PC-3 (cell line): ENCODE data around the gene GZMA. TPM values are rescaled to one million over a fixed set of nuclear protein-coding genes. Genes with fewer than 3 reads are reported as not detected.
A peak's percentile ranks its signal among the peaks of the same experiment; 100 is the strongest.

ENCODE experiments used
- ATAC-seq: fragments of 200-7000 bp; cut with Tn5 transposase; 2 replicates; pipeline ENCODE4 v1.9.1; 2020; ENCODE audit warnings: mild to moderate bottlenecking, moderate library complexity
- Bru-seq: library from RNA; stranded (reverse); fragments of 400-500 nt; gene quantifications from one replicate; lab custom pipeline; 2021; lab: Mats Ljungman, UMichigan
- BruChase-seq, 2 experiments: library from RNA; stranded (reverse); fragments of 400-500 nt; gene quantifications; one replicate each; lab custom pipeline; 2021; lab: Mats Ljungman, UMichigan
- BruUV-seq: library from RNA; stranded (reverse); fragments of 400-500 nt; replicated peaks from 2 replicates; lab custom pipeline; 2021; lab: Mats Ljungman, UMichigan
- CTCF ChIA-PET: fragments of 300-600 bp; sonication (Branson Sonifier 250); formaldehyde crosslinking; loops from one replicate; lab custom pipeline; 2022; ENCODE audit warnings: antibody characterized with exemption; lab: Charles Lee
- POLR2A ChIA-PET: fragments of 300-600 bp; sonication (Branson Sonifier 250); formaldehyde crosslinking; loops from one replicate; lab custom pipeline; 2022; ENCODE audit warnings: antibody characterized with exemption; ENCODE audit not compliant: unreplicated experiment; lab: Charles Lee
- DNase-seq: peaks from one replicate; pipeline ENCODE4 v3.0.0-alpha.2; 2015
- H2AFZ ChIP-seq: fragments of 300-600 bp; sonication (generic); 2 replicates; pipeline ENCODE4 v1.6.0; 2016; ENCODE audit warnings: antibody characterized with exemption, low read length
- H3F3A ChIP-seq: fragments of 300-600 bp; sonication (generic); one replicate; pipeline ENCODE4 v1.6.0; 2017; ENCODE audit warnings: antibody characterized with exemption, low read length, control low read depth, mild to moderate bottlenecking; ENCODE audit not compliant: unreplicated experiment
- H3K27ac ChIP-seq: fragments of 300-600 bp; sonication (generic); 2 replicates; pipeline ENCODE4 v1.5.1; 2016; ENCODE audit warnings: mild to moderate bottlenecking, low read length
- H3K27me3 ChIP-seq: fragments of 300-600 bp; sonication (generic); 2 replicates; pipeline ENCODE4 v1.6.1; 2016; ENCODE audit warnings: low read length, mixed read lengths
- H3K36me3 ChIP-seq: fragments of 300-600 bp; sonication (generic); 2 replicates; pipeline ENCODE4 v1.6.1; 2016; ENCODE audit warnings: low read depth, mixed run types, low read length, mixed read lengths
- H3K4me1 ChIP-seq: fragments of 300-600 bp; sonication (generic); 2 replicates; pipeline ENCODE4 v1.5.1; 2016; ENCODE audit warnings: low read length; ENCODE audit not compliant: insufficient read depth
- H3K4me2 ChIP-seq: fragments of 300-600 bp; sonication (generic); 2 replicates; pipeline ENCODE4 v1.6.0; 2016; ENCODE audit warnings: low read length
- H3K4me3 ChIP-seq: fragments of 300-600 bp; sonication (generic); 2 replicates; pipeline ENCODE4 v1.5.1; 2016; ENCODE audit warnings: mild to moderate bottlenecking, low read length, mixed read lengths
- H3K79me2 ChIP-seq: fragments of 300-600 bp; sonication (generic); 2 replicates; pipeline ENCODE4 v1.6.1; 2017; ENCODE audit warnings: low read length, mixed read lengths
- H3K9ac ChIP-seq: fragments of 300-600 bp; sonication (generic); 2 replicates; pipeline ENCODE4 v1.6.0; 2016; ENCODE audit warnings: mild to moderate bottlenecking, low read length
- H3K9me2 ChIP-seq: fragments of 300-600 bp; sonication (generic); replicated peaks from 2 replicates; pipeline ENCODE4 v1.6.1; 2016; ENCODE audit warnings: mixed run types, low read length, mixed read lengths
- H3K9me3 ChIP-seq: fragments of 300-600 bp; sonication (generic); 2 replicates; pipeline ENCODE4 v1.6.1; 2016; ENCODE audit warnings: low read length, mixed read lengths
- H4K20me1 ChIP-seq: fragments of 300-600 bp; sonication (generic); 2 replicates; pipeline ENCODE4 v1.6.1; 2016; ENCODE audit warnings: low read length, mixed read lengths
- CTCF ChIP-seq: fragments of 300-600 bp; sonication (generic); conservative IDR thresholded peaks from 2 replicates; pipeline ENCODE4 v1.5.1; 2017; ENCODE audit warnings: antibody characterized with exemption, low read depth, mild to moderate bottlenecking, low read length
- EZH2 ChIP-seq: fragments of 300-600 bp; sonication (generic); IDR thresholded peaks from one replicate; pipeline ENCODE4 v1.6.1; 2017; ENCODE audit warnings: antibody characterized with exemption, mild to moderate bottlenecking, low read length; ENCODE audit not compliant: unreplicated experiment
- EZH2phosphoT487 ChIP-seq: fragments of 300-600 bp; sonication (generic); IDR thresholded peaks from 2 replicates; pipeline ENCODE4 v1.6.1; 2018; ENCODE audit warnings: mild to moderate bottlenecking, antibody characterized with exemption, low read length, borderline replicate concordance
- intact Hi-C: fragments of 100-400 bp; cut with micrococcal nuclease; formaldehyde crosslinking; loops from 2 replicates; pipeline ENCODE4 v1.9.0; 2023
- long read RNA-seq: library from polyadenylated mRNA; unstranded; transcript quantifications from one replicate; pipeline ENCODE4 v2.0.0, GENCODE V29; 2021; ENCODE audit not compliant: unreplicated experiment
- total RNA-seq: library from RNA; depleted of rRNA; stranded (reverse); fragments of >200 nt; gene quantifications from 2 replicates; pipeline ENCODE4 v1.2.3, GENCODE V29; 2014; rRNA removed

The GZMA gene
- total RNA-seq: not detected in 2 replicates
- not detected for Bru-seq, nascent RNA
- not detected for BruChase-seq, experiment 1, labeled RNA remaining after a 6-hour chase
- not detected for BruChase-seq, experiment 2, labeled RNA remaining after a 2-hour chase
- long read RNA-seq: 0 reads

- intact Hi-C loops: no loop called here
- ChIA-PET POLR2A (no interaction called here), CTCF (no interaction called here)
- Histone ChIP-seq H3K9me3 (no peaks in the 10 kb centered on the region), H3K79me2 (no peaks in the 10 kb centered on the region), H3K36me3 (no peaks in the 10 kb centered on the region), H3K4me3 (no peak within 1 kb of the TSS), H3K27me3 (no peaks in the 10 kb centered on the region), H3K27ac (no peak within 1 kb of the TSS), H4K20me1 (no peaks in the 10 kb centered on the region), H3K9ac (no peak within 1 kb of the TSS), H3K4me1 (no peaks in the 10 kb centered on the region), H3K9me2 (no peaks in the 10 kb centered on the region), H3K4me2 (no peak within 1 kb of the TSS), H3F3A (no peaks in the 10 kb centered on the region), H2AFZ (no peak within 1 kb of the TSS)
- ATAC-seq (no peak), DNase-seq (no peak)
- TF ChIP-seq CTCF: no peak
- no peak for TF ChIP-seq EZH2phosphoT487
- TF ChIP-seq EZH2: no peak
- BruUV-seq: no TSS peak
These were observed at the start of gene GZMA for GRCh38 chr5:55102348-55102747. Gene GZMA (plus strand): TSS chr5:55102646. CDS start chr5:55102683, 37 bp downstream.

- no peaks in the 10 kb centered on the region for H3F3A ChIP-seq
- no peaks in the 10 kb centered on the region for H3K27me3 ChIP-seq
- no peaks in the 10 kb centered on the region for H3K9me2 ChIP-seq
- CTCF ChIA-PET: no interaction called here
- no peak overlapping the region for H2AFZ ChIP-seq
- no TSS peak for BruUV-seq
- H3K79me2 ChIP-seq: no peaks in the 10 kb centered on the region
- POLR2A ChIA-PET: no interaction called here
- TF ChIP-seq EZH2 (no peak), CTCF (no peak), EZH2phosphoT487 (no peak)
- DNase-seq (no peak), ATAC-seq (no peak)
- no peaks in the 10 kb centered on the region for H3K36me3 ChIP-seq
- H4K20me1 ChIP-seq: no peaks in the 10 kb centered on the region
- no peaks in the 10 kb centered on the region; the same call in 1 of the 2 replicates for H3K4me1 ChIP-seq
- H3K4me2 ChIP-seq: no peak overlapping the region
- no peak overlapping the region for H3K9ac ChIP-seq
- no peaks in the 10 kb centered on the region for H3K9me3 ChIP-seq
- intact Hi-C loops: no loop called here
- H3K27ac ChIP-seq: no peak overlapping the region
- H3K4me3 ChIP-seq: no peak overlapping the region
These were observed 47.3 kb upstream of the GZMA start for GRCh38 chr5:55055183-55055582.

GRCh38 chr5:55062039-55062779 lies 40.2 kb upstream of the GZMA start:
- intact Hi-C loops: no loop called here
- Histone ChIP-seq H3F3A (no peaks in the 10 kb centered on the region), H3K4me3 (no peak overlapping the region), H3K4me2 (no peak overlapping the region; the same call in 1 of the 2 replicates), H2AFZ (no peak overlapping the region), H3K79me2 (no peaks in the 10 kb centered on the region), H3K4me1 (peaks cover 9% of the 10 kb centered on the region; the same call in 1 of the 2 replicates), H3K36me3 (no peaks in the 10 kb centered on the region), H3K9me3 (no peaks in the 10 kb centered on the region), H3K27me3 (no peaks in the 10 kb centered on the region), H3K9me2 (no peaks in the 10 kb centered on the region), H3K27ac (no peak overlapping the region), H3K9ac (no peak overlapping the region), H4K20me1 (no peaks in the 10 kb centered on the region)
- BruUV-seq: no TSS peak
- ATAC-seq (peak; percentile 58), DNase-seq (peak; percentile 24)
- TF ChIP-seq EZH2phosphoT487 (no peak), EZH2 (no peak), CTCF (no peak)
- ChIA-PET CTCF (no interaction called here), POLR2A (no interaction called here)
